Measurements from ENCODE around the gene TNFRSF1A.

The TNFRSF1A gene

DNA sequence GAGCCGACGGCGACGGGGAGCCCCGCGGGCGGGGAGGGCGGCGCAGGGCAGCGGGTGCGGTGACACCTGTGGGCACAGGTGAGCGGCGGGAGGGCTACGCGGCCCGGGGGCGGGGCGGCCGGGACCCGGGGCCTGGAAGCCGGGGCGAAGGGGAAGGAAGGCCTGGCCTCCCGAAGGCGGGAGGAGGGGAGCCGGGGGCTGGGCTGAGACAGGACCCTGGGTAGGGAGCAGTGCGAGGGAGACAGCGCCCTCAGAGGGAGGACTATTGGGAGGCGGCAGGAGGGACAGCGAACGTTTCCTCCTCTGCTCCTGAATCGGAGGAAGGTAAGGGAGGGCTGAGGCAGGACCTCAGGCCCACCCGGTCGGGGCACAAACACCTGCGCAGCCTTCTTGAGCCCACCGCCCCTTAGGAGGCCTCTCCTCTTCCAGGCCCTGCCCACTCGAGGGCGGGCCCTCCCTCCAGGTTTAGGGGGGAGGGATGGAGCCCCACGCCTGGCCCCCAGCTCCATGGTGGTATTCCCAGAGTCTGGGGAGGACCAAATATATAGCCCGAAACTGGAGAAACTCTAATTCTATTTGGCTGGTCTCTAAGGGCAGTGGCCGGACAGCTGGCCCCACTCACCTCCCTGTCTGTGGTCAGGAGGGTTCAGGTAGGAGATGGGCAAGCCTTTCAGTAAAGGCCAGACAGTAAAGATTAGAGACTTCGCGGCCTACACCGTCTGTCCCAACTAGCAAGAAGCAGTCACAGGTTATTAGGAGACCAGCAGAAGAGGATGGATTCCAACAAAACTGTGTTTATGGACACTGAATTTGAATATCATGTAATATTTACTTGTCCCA is 30.9 kb downstream of the TNFRSF1A start:
- Histone ChIP-seq H2BK120ac (ENCODE audit: low read depth, low read length) (no peak overlapping the region), H3K14ac (ENCODE audit: low read length) (no peak overlapping the region), H4K91ac (ENCODE audit: low read depth, low read length, poor library complexity) (no peak overlapping the region), H3K27me3 (ENCODE audit: control insufficient read depth in 3 of 3, insufficient read depth in 3 of 3, low read depth in 1 of 3, low read length in 3 of 3) (peaks cover 0 to 40% (median 21%) of the 10 kb centered on the region in 3 experiments), H3K36me3 (replicated peaks in 1 of 2; ENCODE audit: control insufficient read depth in 2 of 2, insufficient read depth in 2 of 2, low read length in 2 of 2) (no peaks in the 10 kb centered on the region), H4K8ac (ENCODE audit: low read depth, low read length) (no peak overlapping the region), H3K4ac (ENCODE audit: low read length) (no peak overlapping the region), H3K9ac (ENCODE audit: low read depth, low read length, poor library complexity) (peak overlapping the region; percentile 81), H2BK5ac (ENCODE audit: low read length) (no peak overlapping the region), H3K9me3 (replicated peaks in 1 of 2; ENCODE audit: control insufficient read depth in 2 of 2, insufficient read depth in 1 of 2, low read depth in 1 of 2, low read length in 2 of 2) (no peaks in the 10 kb centered on the region), H3K23ac (ENCODE audit: low read depth, low read length, poor library complexity) (no peak overlapping the region), H2AFZ (ENCODE audit: low read length) (peak overlapping the region; percentile 72), H2BK15ac (ENCODE audit: low read length) (peak overlapping the region; percentile 69), H2AK5ac (ENCODE audit: low read depth, low read length) (peak overlapping the region; percentile 37), H3K4me2 (ENCODE audit: insufficient read depth, low read length, poor library complexity, severe bottlenecking) (peak overlapping the region; percentile 94), H3K79me1 (ENCODE audit: low read depth, low read length) (no peaks in the 10 kb centered on the region), H3K4me3 (ENCODE audit: low read length in 2 of 2) (peak overlapping the region in 1 of 2 donors; percentile 80), H3K4me1 (ENCODE audit: control insufficient read depth in 2 of 2, insufficient read depth in 1 of 2, low read depth in 1 of 2, low read length in 2 of 2) (peaks cover 15 to 16% of the 10 kb centered on the region in 2 donors), H3K18ac (ENCODE audit: low read length) (peak overlapping the region; percentile 86), H3K27ac (replicated peaks; ENCODE audit: low read length) (no peak overlapping the region), H2BK12ac (ENCODE audit: low read length) (no peak overlapping the region)
- WGBS, 2 donors (ENCODE audit: extremely low coverage in 2 of 2, insufficient read length in 2 of 2, insufficient replicate concordance in 1 of 2), result no CpG with 5 or more reads among the region's 43 CpGs
- no peak for DNase-seq (ENCODE audit: low spot score)

DNA sequence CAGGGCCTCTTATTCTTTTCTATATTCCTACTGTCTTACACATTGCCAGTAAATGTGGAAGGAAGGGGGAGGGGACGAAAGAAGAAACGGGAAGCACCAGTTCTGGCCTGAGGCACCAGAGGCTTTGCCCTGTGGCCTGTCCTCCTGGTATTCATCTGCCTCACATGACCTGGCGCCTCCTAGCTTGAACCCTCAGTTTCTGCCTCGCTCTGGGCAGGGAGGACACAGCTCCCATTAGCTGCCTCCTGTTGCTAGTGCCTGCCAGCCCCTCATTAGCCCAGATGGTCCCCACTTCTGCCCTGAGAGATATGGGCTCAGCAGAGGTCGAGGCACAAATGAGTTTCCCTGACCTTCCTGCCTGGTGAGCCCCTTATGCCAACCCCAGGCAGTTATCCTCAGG is 34.3 kb downstream of the TNFRSF1A start:
- Histone ChIP-seq H2BK15ac (ENCODE audit: low read length) (no peak overlapping the region), H2AK5ac (ENCODE audit: low read depth, low read length) (no peak overlapping the region), H3K27me3 (ENCODE audit: control insufficient read depth in 3 of 3, insufficient read depth in 3 of 3, low read depth in 1 of 3, low read length in 3 of 3) (peaks cover 0 to 43% (median 19%) of the 10 kb centered on the region in 3 experiments), H3K4me2 (ENCODE audit: insufficient read depth, low read length, poor library complexity, severe bottlenecking) (no peak overlapping the region), H4K91ac (ENCODE audit: low read depth, low read length, poor library complexity) (no peak overlapping the region), H3K4me1 (ENCODE audit: control insufficient read depth in 2 of 2, insufficient read depth in 1 of 2, low read depth in 1 of 2, low read length in 2 of 2) (peaks cover 8 to 9% of the 10 kb centered on the region in 2 donors), H3K4ac (ENCODE audit: low read length) (no peak overlapping the region), H2AFZ (ENCODE audit: low read length) (no peak overlapping the region), H2BK120ac (ENCODE audit: low read depth, low read length) (no peak overlapping the region), H3K9me3 (replicated peaks in 1 of 2; ENCODE audit: control insufficient read depth in 2 of 2, insufficient read depth in 1 of 2, low read depth in 1 of 2, low read length in 2 of 2) (peaks cover 0 to 4% of the 10 kb centered on the region in 2 donors), H4K8ac (ENCODE audit: low read depth, low read length) (no peak overlapping the region), H3K79me1 (ENCODE audit: low read depth, low read length) (no peaks in the 10 kb centered on the region), H3K27ac (replicated peaks; ENCODE audit: low read length) (no peak overlapping the region), H2BK12ac (ENCODE audit: low read length) (no peak overlapping the region), H3K14ac (ENCODE audit: low read length) (no peak overlapping the region), H2BK5ac (ENCODE audit: low read length) (no peak overlapping the region), H3K9ac (ENCODE audit: low read depth, low read length, poor library complexity) (no peak overlapping the region), H3K4me3 (ENCODE audit: low read length in 2 of 2) (no peak overlapping the region), H3K23ac (ENCODE audit: low read depth, low read length, poor library complexity) (no peak overlapping the region), H3K36me3 (replicated peaks in 1 of 2; ENCODE audit: control insufficient read depth in 2 of 2, insufficient read depth in 2 of 2, low read length in 2 of 2) (no peaks in the 10 kb centered on the region), H3K18ac (ENCODE audit: low read length) (no peak overlapping the region)
- DNase-seq (ENCODE audit: low spot score), result no peak
- WGBS, 2 donors (ENCODE audit: extremely low coverage in 2 of 2, insufficient read length in 2 of 2, insufficient replicate concordance in 1 of 2), result no CpG with 5 or more reads among the region's 5 CpGs

DNA sequence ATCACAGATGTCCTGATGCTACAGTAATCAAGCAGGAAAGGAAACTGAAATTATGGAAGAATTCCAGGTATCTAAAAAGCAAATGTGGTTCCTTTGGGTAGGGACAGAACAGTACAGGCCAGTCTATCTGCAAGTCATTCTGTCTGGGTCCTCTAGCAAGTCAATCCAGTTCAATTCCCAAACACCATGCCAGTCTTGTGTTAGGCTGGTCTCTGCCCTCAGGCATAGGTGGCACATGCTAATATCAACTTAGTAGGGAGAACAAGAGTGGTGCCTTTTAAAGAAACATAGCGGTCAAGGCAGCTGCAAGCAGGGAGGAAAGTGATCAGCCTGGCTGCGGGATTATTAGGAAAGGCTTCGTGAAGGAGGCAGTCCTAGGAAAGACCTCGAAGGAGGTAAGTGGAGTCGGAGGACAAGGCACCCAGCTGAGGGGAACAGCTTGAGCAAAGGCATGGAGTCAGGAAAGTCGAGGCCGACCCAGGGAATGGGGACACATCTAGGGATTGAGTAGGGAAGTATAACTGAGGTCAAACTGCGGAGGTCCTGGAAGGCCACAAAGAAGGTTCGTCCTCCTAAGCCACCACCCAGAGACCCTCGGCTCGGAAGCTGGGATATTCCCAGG is 35.2 kb downstream of the TNFRSF1A start:
- Histone ChIP-seq H3K14ac (ENCODE audit: low read length) (no peak overlapping the region), H3K23ac (ENCODE audit: low read depth, low read length, poor library complexity) (no peak overlapping the region), H3K4ac (ENCODE audit: low read length) (no peak overlapping the region), H3K9me3 (replicated peaks in 1 of 2; ENCODE audit: control insufficient read depth in 2 of 2, insufficient read depth in 1 of 2, low read depth in 1 of 2, low read length in 2 of 2) (peaks cover 0 to 4% of the 10 kb centered on the region in 2 donors), H3K4me2 (ENCODE audit: insufficient read depth, low read length, poor library complexity, severe bottlenecking) (no peak overlapping the region), H4K8ac (ENCODE audit: low read depth, low read length) (no peak overlapping the region), H4K91ac (ENCODE audit: low read depth, low read length, poor library complexity) (no peak overlapping the region), H2BK15ac (ENCODE audit: low read length) (no peak overlapping the region), H3K4me1 (ENCODE audit: control insufficient read depth in 2 of 2, insufficient read depth in 1 of 2, low read depth in 1 of 2, low read length in 2 of 2) (peaks cover 4 to 6% of the 10 kb centered on the region in 2 donors), H2BK12ac (ENCODE audit: low read length) (no peak overlapping the region), H3K4me3 (ENCODE audit: low read length in 2 of 2) (no peak overlapping the region), H2BK5ac (ENCODE audit: low read length) (no peak overlapping the region), H3K27ac (replicated peaks; ENCODE audit: low read length) (no peak overlapping the region), H3K36me3 (replicated peaks in 1 of 2; ENCODE audit: control insufficient read depth in 2 of 2, insufficient read depth in 2 of 2, low read length in 2 of 2) (no peaks in the 10 kb centered on the region), H2AK5ac (ENCODE audit: low read depth, low read length) (no peak overlapping the region), H3K9ac (ENCODE audit: low read depth, low read length, poor library complexity) (no peak overlapping the region), H3K79me1 (ENCODE audit: low read depth, low read length) (no peaks in the 10 kb centered on the region), H3K27me3 (ENCODE audit: control insufficient read depth in 3 of 3, insufficient read depth in 3 of 3, low read depth in 1 of 3, low read length in 3 of 3) (peaks cover 0 to 38% (median 19%) of the 10 kb centered on the region in 3 experiments), H2AFZ (ENCODE audit: low read length) (no peak overlapping the region), H2BK120ac (ENCODE audit: low read depth, low read length) (no peak overlapping the region), H3K18ac (ENCODE audit: low read length) (no peak overlapping the region)
- WGBS, 2 donors (ENCODE audit: extremely low coverage in 2 of 2, insufficient read length in 2 of 2, insufficient replicate concordance in 1 of 2), result no CpG with 5 or more reads among the region's 11 CpGs
- DNase-seq (ENCODE audit: low spot score), result no peak

DNA sequence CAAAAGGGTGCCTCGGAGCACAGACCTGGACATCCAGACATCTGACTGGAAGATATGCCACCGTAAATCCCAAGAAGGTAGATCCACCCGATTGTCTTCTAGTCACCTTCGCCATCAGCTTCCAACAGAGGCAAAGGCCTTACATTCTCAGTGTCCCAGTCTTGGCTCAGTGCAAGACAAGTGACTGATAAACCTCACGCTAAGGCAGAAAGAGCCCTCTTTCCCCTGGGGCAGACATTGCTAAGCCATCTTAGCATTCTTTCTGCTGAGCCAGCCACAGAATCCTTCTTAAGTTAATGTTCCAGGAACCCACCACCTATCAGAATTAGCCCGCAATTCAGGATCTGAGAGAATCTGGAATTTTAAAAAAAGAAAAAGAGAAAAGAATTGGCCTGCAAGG is 35.7 kb downstream of the TNFRSF1A start:
- H4K91ac ChIP-seq (ENCODE audit: low read depth, low read length, poor library complexity), result no peak overlapping the region
- H3K23ac ChIP-seq (ENCODE audit: low read depth, low read length, poor library complexity), result no peak overlapping the region
- peaks cover 0 to 4% of the 10 kb centered on the region in 2 donors for H3K9me3 ChIP-seq (replicated peaks in 1 of 2; ENCODE audit: control insufficient read depth in 2 of 2, insufficient read depth in 1 of 2, low read depth in 1 of 2, low read length in 2 of 2)
- no peak overlapping the region for H3K4me2 ChIP-seq (ENCODE audit: insufficient read depth, low read length, poor library complexity, severe bottlenecking)
- no peak overlapping the region for H2BK12ac ChIP-seq (ENCODE audit: low read length)
- no peak for DNase-seq (ENCODE audit: low spot score)
- no peak overlapping the region for H3K4ac ChIP-seq (ENCODE audit: low read length)
- no peak overlapping the region for H2BK5ac ChIP-seq (ENCODE audit: low read length)
- peaks cover 4 to 6% of the 10 kb centered on the region in 2 donors for H3K4me1 ChIP-seq (ENCODE audit: control insufficient read depth in 2 of 2, insufficient read depth in 1 of 2, low read depth in 1 of 2, low read length in 2 of 2)
- WGBS, 2 donors (ENCODE audit: extremely low coverage in 2 of 2, insufficient read length in 2 of 2, insufficient replicate concordance in 1 of 2), result no CpG with 5 or more reads among the region's 6 CpGs
- no peak overlapping the region for H3K14ac ChIP-seq (ENCODE audit: low read length)
- peaks cover 0 to 34% (median 16%) of the 10 kb centered on the region in 3 experiments for H3K27me3 ChIP-seq (ENCODE audit: control insufficient read depth in 3 of 3, insufficient read depth in 3 of 3, low read depth in 1 of 3, low read length in 3 of 3)
- no peaks in the 10 kb centered on the region for H3K79me1 ChIP-seq (ENCODE audit: low read depth, low read length)
- H3K18ac ChIP-seq (ENCODE audit: low read length), result no peak overlapping the region
- no peak overlapping the region for H4K8ac ChIP-seq (ENCODE audit: low read depth, low read length)
- no peak overlapping the region for H2BK120ac ChIP-seq (ENCODE audit: low read depth, low read length)
- no peak overlapping the region for H3K9ac ChIP-seq (ENCODE audit: low read depth, low read length, poor library complexity)
- H2AK5ac ChIP-seq (ENCODE audit: low read depth, low read length), result no peak overlapping the region
- H3K27ac ChIP-seq (replicated peaks; ENCODE audit: low read length), result no peak overlapping the region
- H2AFZ ChIP-seq (ENCODE audit: low read length), result no peak overlapping the region
- H3K4me3 ChIP-seq (ENCODE audit: low read length in 2 of 2), result no peak overlapping the region
- no peaks in the 10 kb centered on the region for H3K36me3 ChIP-seq (replicated peaks in 1 of 2; ENCODE audit: control insufficient read depth in 2 of 2, insufficient read depth in 2 of 2, low read length in 2 of 2)
- no peak overlapping the region for H2BK15ac ChIP-seq (ENCODE audit: low read length)
